ENCODE results near the gene PRKCE.

DNA sequence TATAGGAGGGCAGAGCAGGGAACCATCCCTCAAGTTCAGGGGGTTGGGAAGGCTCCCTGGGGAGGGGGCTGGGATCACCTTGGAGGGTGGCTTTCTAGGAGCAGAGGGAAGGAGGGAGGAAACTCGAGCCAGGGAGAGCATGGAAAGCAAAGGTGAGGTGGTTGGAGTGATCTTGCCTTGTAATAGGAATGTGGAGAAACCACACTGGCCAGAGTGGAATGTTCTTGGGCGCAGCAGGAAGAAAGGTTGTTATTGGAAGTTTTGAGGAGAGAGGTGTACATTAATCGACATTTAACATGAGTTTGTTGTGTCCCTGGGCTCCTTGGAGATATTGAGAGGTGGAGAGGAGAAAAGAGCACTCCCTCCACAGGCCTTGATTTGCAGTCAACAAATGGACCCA, 272.2 kb downstream of the PRKCE start:
- TF ChIP-seq, protein P1, sequence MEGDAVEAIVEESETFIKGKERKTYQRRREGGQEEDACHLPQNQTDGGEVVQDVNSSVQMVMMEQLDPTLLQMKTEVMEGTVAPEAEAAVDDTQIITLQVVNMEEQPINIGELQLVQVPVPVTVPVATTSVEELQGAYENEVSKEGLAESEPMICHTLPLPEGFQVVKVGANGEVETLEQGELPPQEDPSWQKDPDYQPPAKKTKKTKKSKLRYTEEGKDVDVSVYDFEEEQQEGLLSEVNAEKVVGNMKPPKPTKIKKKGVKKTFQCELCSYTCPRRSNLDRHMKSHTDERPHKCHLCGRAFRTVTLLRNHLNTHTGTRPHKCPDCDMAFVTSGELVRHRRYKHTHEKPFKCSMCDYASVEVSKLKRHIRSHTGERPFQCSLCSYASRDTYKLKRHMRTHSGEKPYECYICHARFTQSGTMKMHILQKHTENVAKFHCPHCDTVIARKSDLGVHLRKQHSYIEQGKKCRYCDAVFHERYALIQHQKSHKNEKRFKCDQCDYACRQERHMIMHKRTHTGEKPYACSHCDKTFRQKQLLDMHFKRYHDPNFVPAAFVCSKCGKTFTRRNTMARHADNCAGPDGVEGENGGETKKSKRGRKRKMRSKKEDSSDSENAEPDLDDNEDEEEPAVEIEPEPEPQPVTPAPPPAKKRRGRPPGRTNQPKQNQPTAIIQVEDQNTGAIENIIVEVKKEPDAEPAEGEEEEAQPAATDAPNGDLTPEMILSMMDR (IDR thresholded peaks at IDR 0.05), result no peak
- TF ChIP-seq POLR2A (IDR thresholded peaks at IDR 0.05) (no peak), POLR2AphosphoS5 (IDR thresholded peaks at IDR 0.05) (no peak)
